Heart left ventricle (tissue), 13 donors: ENCODE results near the gene ARHGAP15.

Experiments
- POLR2A ChIP-seq, 2 donors: fragments of 450-650 bp; IDR thresholded peaks; one replicate each; pipeline ENCODE4 v1.6.1; 2017; ENCODE audit warnings: antibody characterized with exemption in 2 of 2, mild to moderate bottlenecking in 2 of 2, moderate library complexity in 2 of 2
- TF ChIP-seq, protein P1 (sequence below), 12 donors: fragments of 200-600 bp; sonication (generic) in 4 of 12; IDR thresholded peaks; one replicate each; pipeline versions ENCODE4 v1.5.0 to v1.8.0; 2018 to 2022; ENCODE audit warnings: antibody characterized with exemption in 12 of 12, mild to moderate bottlenecking in 5 of 12
- donor health status: ischemic (EF 13 %, LVEDD 7.1; RV severe dilation, severe dysfunction).
- donor health status: DM: no; HTN: yes; CAD: no.
- donor health status: DM: no; HTN: no; CAD: no.
- donor health status: ischemic (EF 25% LVEDD 6.9; RV normal size, moderate dysfunction).
- donor health status: ischemic (EF 25% LVEDD 5.7; RV mildly dilated, moderate dysfunction).
- donor health status: ischemic (EF 35%, LVEDD 5.7; RV mildly dilated, moderate dysfunction).
- donor health status: nonischemic (EF 11% LVEDD 7.7; RV severe dilation, severe dysfunction).
- donor health status: DM: yes; HTN: yes; CAD: no.
- donor health status: PGD.
- donor health status: ischemic (EF 29% LVEDD 5.4; RV normal size, mild dysfunction).
- donor health status: nonischemic (EF 23%, LVEDD 6.1; RV moderate dilation, normal function).

GRCh38 chr2:143697744-143698143 is 568.5 kb downstream of the ARHGAP15 start:
- TF ChIP-seq POLR2A (IDR thresholded peaks at IDR 0.05): no peak
- TF ChIP-seq, protein P1, sequence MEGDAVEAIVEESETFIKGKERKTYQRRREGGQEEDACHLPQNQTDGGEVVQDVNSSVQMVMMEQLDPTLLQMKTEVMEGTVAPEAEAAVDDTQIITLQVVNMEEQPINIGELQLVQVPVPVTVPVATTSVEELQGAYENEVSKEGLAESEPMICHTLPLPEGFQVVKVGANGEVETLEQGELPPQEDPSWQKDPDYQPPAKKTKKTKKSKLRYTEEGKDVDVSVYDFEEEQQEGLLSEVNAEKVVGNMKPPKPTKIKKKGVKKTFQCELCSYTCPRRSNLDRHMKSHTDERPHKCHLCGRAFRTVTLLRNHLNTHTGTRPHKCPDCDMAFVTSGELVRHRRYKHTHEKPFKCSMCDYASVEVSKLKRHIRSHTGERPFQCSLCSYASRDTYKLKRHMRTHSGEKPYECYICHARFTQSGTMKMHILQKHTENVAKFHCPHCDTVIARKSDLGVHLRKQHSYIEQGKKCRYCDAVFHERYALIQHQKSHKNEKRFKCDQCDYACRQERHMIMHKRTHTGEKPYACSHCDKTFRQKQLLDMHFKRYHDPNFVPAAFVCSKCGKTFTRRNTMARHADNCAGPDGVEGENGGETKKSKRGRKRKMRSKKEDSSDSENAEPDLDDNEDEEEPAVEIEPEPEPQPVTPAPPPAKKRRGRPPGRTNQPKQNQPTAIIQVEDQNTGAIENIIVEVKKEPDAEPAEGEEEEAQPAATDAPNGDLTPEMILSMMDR (IDR thresholded peaks at IDR 0.05): no peak
